ENCODE measurements around the gene SMAD7. TPM values are rescaled to one million over a fixed set of nuclear protein-coding genes. Genes with fewer than 3 reads are reported as not detected.

The SMAD7 gene
- total RNA-seq, 1 experiment from 2014 or later: 12.0 TPM

GRCh38 chr18:48908916-48909315, 41.8 kb downstream of the SMAD7 start:
- ChIA-PET CTCF (no interaction called here), POLR2A (ENCODE audit: low non-redundant PET) (no interaction called here)
- Histone ChIP-seq H3K27me3 (replicated peaks; ENCODE audit: insufficient read depth, low read depth, low read length, poor library complexity) (no peaks in the 10 kb centered on the region), H3K9me3 (ENCODE audit: low read depth, low read length, poor library complexity, severe bottlenecking) (peaks cover 4% of the 10 kb centered on the region), H3K4me1 (ENCODE audit: insufficient read depth, low read length, poor library complexity, severe bottlenecking) (no peaks in the 10 kb centered on the region), H3K36me3 (ENCODE audit: insufficient read depth, low read length, poor library complexity, severe bottlenecking) (no peaks in the 10 kb centered on the region), H3K27ac (ENCODE audit: low read depth, low read length, poor library complexity, severe bottlenecking) (no peak overlapping the region), H3K4me3 (ENCODE audit: low read depth, low read length, poor library complexity, severe bottlenecking) (no peak overlapping the region)
- BruUV-seq (replicated peaks): no TSS peak
- intact Hi-C loops (cut with micrococcal nuclease; ENCODE audit: unreplicated experiment): no loop called here
- TF ChIP-seq EZH2 (IDR thresholded peaks at IDR 0.05; ENCODE audit: borderline replicate concordance, low read depth, low read length, poor library complexity, severe bottlenecking) (no peak), CTCF (conservative IDR thresholded peaks at IDR 0.05; ENCODE audit: low read depth, low read length) (no peak)
- no peak for DNase-seq (ENCODE audit: low spot score)

GRCh38 chr18:48905513-48905912, 45.3 kb downstream of the SMAD7 start:
- Histone ChIP-seq H3K4me3 (ENCODE audit: low read depth, low read length, poor library complexity, severe bottlenecking) (no peak overlapping the region), H3K27me3 (replicated peaks; ENCODE audit: insufficient read depth, low read depth, low read length, poor library complexity) (no peaks in the 10 kb centered on the region), H3K36me3 (ENCODE audit: insufficient read depth, low read length, poor library complexity, severe bottlenecking) (no peaks in the 10 kb centered on the region), H3K4me1 (ENCODE audit: insufficient read depth, low read length, poor library complexity, severe bottlenecking) (peaks cover 10% of the 10 kb centered on the region), H3K27ac (ENCODE audit: low read depth, low read length, poor library complexity, severe bottlenecking) (no peak overlapping the region), H3K9me3 (ENCODE audit: low read depth, low read length, poor library complexity, severe bottlenecking) (peaks cover 4% of the 10 kb centered on the region)
- POLR2A ChIA-PET (ENCODE audit: low non-redundant PET): no interaction called here
- BruUV-seq (replicated peaks): no TSS peak
- TF ChIP-seq EZH2 (IDR thresholded peaks at IDR 0.05; ENCODE audit: borderline replicate concordance, low read depth, low read length, poor library complexity, severe bottlenecking): no peak
- no peak for TF ChIP-seq CTCF (conservative IDR thresholded peaks at IDR 0.05; ENCODE audit: low read depth, low read length)
- intact Hi-C loops (cut with micrococcal nuclease; ENCODE audit: unreplicated experiment): no loop called here
- no peak for DNase-seq (ENCODE audit: low spot score)
- CTCF ChIA-PET: no interaction called here

GRCh38 chr18:48904847-48905394, 45.8 kb downstream of the SMAD7 start:
- ChIA-PET CTCF (no interaction called here), POLR2A (ENCODE audit: low non-redundant PET) (no interaction called here)
- Histone ChIP-seq H3K27me3 (replicated peaks; ENCODE audit: insufficient read depth, low read depth, low read length, poor library complexity) (no peaks in the 10 kb centered on the region), H3K4me3 (ENCODE audit: low read depth, low read length, poor library complexity, severe bottlenecking) (no peak overlapping the region), H3K4me1 (ENCODE audit: insufficient read depth, low read length, poor library complexity, severe bottlenecking) (peaks cover 10% of the 10 kb centered on the region), H3K27ac (ENCODE audit: low read depth, low read length, poor library complexity, severe bottlenecking) (no peak overlapping the region), H3K9me3 (ENCODE audit: low read depth, low read length, poor library complexity, severe bottlenecking) (peaks cover 4% of the 10 kb centered on the region), H3K36me3 (ENCODE audit: insufficient read depth, low read length, poor library complexity, severe bottlenecking) (no peaks in the 10 kb centered on the region)
- DNase-seq (ENCODE audit: low spot score): no peak
- TF ChIP-seq EZH2 (IDR thresholded peaks at IDR 0.05; ENCODE audit: borderline replicate concordance, low read depth, low read length, poor library complexity, severe bottlenecking) (no peak), CTCF (conservative IDR thresholded peaks at IDR 0.05; ENCODE audit: low read depth, low read length) (no peak)
- intact Hi-C loops (cut with micrococcal nuclease; ENCODE audit: unreplicated experiment): no loop called here
- no TSS peak for BruUV-seq (replicated peaks)

Measured in A673 (cell line).